T-helper 2 cell treated with Interferon-gamma antibody and Interleukin-4, amounts not matched to agents 5 μg/mL and 100 μg/mL, for 36 hours (primary cell): ENCODE data around the gene TCF7L1.
"Not testable (repeated sequence)": the region's sequence is repeated elsewhere in the genome, so short reads cannot be mapped to it uniquely, and the experiment has no call there.

Experiments
- DNase-seq: peaks from one replicate; pipeline ENCODE4 v3.0.0; 2021; ENCODE audit warnings: low spot score
- H3K27ac Mint-ChIP-seq: one replicate; pipeline ENCODE4 v1.8.0; 2021; ENCODE audit warnings: mild to moderate bottlenecking, mixed read lengths
- H3K27me3 Mint-ChIP-seq: one replicate; pipeline ENCODE4 v1.8.0; 2021; ENCODE audit warnings: low read depth, mixed read lengths
- H3K36me3 Mint-ChIP-seq: one replicate; pipeline ENCODE4 v1.8.0; 2021; ENCODE audit warnings: low read depth, mixed read lengths
- H3K4me1 Mint-ChIP-seq: one replicate; pipeline ENCODE4 v1.8.0; 2021; ENCODE audit warnings: low read depth, mixed read lengths
- H3K4me3 Mint-ChIP-seq: one replicate; pipeline ENCODE4 v1.8.0; 2022; ENCODE audit warnings: mild to moderate bottlenecking, moderate library complexity, mixed read lengths
- H3K9me3 Mint-ChIP-seq: one replicate; pipeline ENCODE4 v1.8.0; 2021; ENCODE audit warnings: mixed read lengths

The TCF7L1 gene

DNA sequence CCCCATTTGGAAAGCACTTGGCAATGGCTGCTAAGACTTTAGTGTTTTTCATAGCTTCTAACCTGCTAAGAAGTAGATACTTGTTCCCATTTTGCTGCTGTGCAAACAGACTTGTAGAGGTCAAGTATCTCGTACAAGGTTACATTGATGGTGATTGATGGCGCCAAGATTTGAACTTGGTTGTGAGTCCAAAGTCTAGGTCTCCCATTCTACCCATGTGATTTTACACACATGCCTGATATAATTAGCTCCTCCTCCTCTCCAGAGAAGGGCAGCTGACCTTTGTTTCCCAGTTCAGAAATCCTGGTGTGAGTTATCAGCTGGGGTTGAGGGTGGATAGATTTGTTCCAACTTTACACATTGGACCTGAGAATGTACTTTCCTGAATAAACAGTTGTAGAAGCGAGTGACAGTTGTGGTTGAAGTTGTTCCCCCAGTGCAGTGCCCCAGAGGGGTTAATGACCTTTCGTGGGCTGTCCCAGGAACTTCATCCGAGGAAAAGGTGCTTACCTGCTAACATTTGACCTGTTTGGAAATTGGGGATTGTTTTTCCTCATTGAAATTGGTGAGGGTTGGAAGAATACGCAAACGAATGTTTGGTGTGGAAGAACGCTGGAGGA lies 10.4 kb downstream of the TCF7L1 start:
- Mint-ChIP-seq H3K27me3 (peaks cover 28% of the 10 kb centered on the region), H3K4me1 (no peaks in the 10 kb centered on the region), H3K4me3 (no peak overlapping the region), H3K9me3 (no peaks in the 10 kb centered on the region), H3K36me3 (no peaks in the 10 kb centered on the region), H3K27ac (no peak overlapping the region)
- no peak for DNase-seq

DNA sequence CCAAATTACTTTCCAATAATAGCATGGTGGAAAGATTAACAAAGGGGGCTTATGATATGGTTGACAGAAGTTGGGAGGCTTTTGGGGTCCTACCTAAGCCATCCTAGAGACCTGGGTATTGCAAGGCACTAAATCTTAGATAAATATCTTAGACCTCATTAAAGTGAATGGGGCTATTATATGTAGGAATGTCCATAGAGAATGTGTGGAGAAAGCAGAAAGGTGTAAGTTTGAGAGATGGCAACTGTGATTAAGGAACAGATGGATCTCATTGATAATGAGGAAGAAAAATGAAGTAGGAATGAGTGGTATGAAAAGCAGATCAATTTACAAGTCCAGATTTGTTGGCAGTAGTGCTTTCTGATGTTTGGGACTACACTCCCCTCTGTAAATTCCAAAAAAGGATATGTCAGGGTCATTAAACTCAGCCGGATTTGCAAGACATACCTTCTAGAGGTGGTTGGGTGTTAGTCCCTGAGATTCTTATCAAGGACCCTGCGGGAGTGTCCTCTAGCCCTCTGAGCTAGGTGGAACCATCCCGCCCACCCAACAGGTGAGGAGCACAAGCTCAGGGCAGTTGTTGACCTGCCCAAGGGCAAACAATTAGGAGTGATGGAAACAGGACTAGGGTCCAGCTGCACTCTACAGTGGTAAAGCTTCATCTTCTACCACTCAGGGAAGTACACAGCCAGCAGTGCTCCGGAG lies 12.1 kb downstream of the TCF7L1 start:
- Mint-ChIP-seq H3K9me3 (no peaks in the 10 kb centered on the region), H3K27me3 (peaks cover 15% of the 10 kb centered on the region), H3K4me3 (no peak overlapping the region), H3K27ac (no peak overlapping the region), H3K4me1 (no peaks in the 10 kb centered on the region), H3K36me3 (no peaks in the 10 kb centered on the region)
- DNase-seq = no peak

DNA sequence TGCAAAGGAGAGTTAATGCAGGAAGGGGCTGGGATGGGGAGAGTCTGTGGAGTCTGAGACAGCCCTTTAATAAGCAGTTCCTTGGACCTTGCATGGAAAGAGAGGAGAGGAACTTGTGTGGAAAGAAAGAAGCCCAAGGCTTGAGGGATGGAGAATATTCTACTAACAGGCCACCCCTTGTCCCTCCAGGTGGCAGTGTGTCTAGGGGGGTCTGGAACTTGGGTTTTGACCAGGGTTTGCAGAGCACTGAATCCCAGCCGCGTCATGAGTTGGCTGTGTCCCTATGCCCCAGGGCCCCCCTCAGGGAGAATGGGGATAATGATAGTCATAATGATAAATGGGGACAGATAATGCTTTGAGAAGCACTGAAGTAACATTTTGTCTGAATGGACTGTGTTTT lies 15.0 kb downstream of the TCF7L1 start:
- no peaks in the 10 kb centered on the region for H3K9me3 Mint-ChIP-seq
- no peak overlapping the region for H3K27ac Mint-ChIP-seq
- H3K4me1 Mint-ChIP-seq = no peaks in the 10 kb centered on the region
- H3K4me3 Mint-ChIP-seq = no peak overlapping the region
- no peak for DNase-seq
- H3K27me3 Mint-ChIP-seq = peaks cover 4% of the 10 kb centered on the region
- no peaks in the 10 kb centered on the region for H3K36me3 Mint-ChIP-seq

DNA sequence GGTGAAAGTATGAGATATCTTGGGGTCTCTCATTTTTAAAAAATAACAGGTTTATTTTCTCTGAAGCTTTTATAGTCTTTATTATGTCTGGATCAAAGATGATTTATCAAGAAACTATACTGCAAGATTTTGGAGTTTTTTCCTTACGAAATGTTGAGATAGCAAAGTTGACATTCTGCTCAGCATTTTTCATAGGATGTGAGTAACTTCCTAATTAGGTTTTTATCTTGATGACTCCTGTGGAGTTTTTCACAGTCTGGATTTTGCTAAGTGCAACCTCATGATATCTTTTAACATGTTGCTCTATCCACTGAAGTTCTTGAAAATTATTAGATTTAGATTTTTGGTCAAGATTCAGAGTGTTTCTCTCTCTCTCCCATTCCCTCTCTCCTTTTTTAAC lies 17.8 kb downstream of the TCF7L1 start:
- Mint-ChIP-seq H3K27me3 (peaks cover 8% of the 10 kb centered on the region), H3K4me1 (no peaks in the 10 kb centered on the region), H3K36me3 (no peaks in the 10 kb centered on the region), H3K9me3 (no peaks in the 10 kb centered on the region), H3K4me3 (no peak overlapping the region), H3K27ac (no peak overlapping the region)
- no peak for DNase-seq

DNA sequence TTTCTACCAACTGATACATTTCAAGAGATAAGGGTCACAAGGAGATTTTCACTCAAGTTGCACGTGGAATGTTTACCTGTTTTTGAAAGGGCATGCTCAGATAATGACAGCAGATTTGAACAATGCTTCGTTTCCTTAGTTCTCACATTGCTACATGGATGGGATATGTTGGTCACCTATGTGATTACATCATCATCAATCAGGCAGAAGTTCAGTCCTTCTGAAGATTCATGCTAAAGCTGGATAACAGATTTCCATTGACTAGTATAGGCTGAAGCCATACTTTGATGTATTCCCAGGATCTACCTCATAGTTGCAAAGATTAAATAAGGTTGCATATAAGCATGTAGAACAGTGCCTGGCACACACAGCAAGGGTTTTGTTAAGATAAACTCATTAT lies 19.7 kb downstream of the TCF7L1 start:
- no peak overlapping the region for H3K4me3 Mint-ChIP-seq
- H3K27ac Mint-ChIP-seq = no peak overlapping the region
- no peak for DNase-seq
- no peaks in the 10 kb centered on the region for H3K4me1 Mint-ChIP-seq
- H3K27me3 Mint-ChIP-seq = peaks cover 8% of the 10 kb centered on the region
- no peaks in the 10 kb centered on the region for H3K9me3 Mint-ChIP-seq
- H3K36me3 Mint-ChIP-seq = no peaks in the 10 kb centered on the region

DNA sequence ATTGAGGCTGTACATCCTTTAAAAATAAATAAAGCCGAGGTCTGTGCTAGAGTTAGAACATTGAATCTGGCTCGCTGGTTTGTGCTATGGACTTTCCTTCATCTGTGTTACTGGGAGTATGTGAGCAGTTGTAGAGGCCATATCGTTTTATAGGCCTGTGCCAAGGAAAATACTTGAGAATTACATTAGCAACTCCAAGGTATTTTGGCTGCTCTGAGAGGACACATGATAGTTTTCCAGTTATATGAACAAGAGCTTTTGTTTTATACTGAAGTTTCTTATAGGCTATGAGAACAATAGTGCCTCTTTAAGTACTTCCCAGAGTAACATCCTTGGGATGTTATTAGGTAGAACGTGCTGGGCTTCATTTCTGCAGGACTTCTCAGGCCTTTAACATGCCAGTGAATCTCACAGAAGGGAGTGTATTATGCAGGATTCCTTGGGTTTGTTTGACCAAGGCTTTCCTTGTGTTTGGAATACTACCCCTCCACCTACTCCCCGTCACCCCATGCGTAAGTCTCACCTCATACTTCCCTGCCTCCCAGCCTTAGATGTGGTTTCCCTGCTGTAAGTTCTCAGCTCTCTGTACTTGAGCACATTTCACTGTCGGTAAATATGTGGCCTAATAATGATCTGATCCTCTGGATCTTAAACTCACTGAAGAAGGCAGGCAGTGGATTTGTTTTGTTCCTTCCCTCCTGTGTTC lies 21.0 kb downstream of the TCF7L1 start:
- Mint-ChIP-seq H3K4me1 (no peaks in the 10 kb centered on the region), H3K27ac (no peak overlapping the region), H3K36me3 (no peaks in the 10 kb centered on the region), H3K27me3 (peaks cover 8% of the 10 kb centered on the region), H3K4me3 (no peak overlapping the region), H3K9me3 (no peaks in the 10 kb centered on the region)
- no peak for DNase-seq

DNA sequence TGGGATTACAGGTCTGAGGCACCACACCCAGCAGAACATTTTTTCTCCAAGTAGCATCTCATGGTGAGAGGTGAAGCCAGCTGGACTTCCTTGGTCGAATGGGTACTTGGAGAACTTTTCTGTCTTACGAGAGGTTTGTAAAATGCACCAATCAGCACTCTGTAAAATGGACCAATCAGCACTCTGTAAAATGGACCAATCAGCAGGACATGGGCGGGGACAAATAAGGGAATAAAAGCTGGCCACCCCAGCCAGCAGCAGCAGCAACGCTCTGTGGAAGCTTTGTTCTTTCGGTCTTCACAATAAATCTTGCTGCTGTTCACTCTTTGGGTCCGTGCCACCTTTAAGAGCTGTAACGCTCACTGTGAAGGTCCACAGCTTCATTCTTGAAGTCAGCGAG lies 21.9 kb downstream of the TCF7L1 start:
- DNase-seq, H3K36me3 Mint-ChIP-seq, H3K9me3 Mint-ChIP-seq, H3K27me3 Mint-ChIP-seq, H3K4me3 Mint-ChIP-seq, H3K27ac Mint-ChIP-seq, H3K4me1 Mint-ChIP-seq: not testable (repeated sequence)

DNA sequence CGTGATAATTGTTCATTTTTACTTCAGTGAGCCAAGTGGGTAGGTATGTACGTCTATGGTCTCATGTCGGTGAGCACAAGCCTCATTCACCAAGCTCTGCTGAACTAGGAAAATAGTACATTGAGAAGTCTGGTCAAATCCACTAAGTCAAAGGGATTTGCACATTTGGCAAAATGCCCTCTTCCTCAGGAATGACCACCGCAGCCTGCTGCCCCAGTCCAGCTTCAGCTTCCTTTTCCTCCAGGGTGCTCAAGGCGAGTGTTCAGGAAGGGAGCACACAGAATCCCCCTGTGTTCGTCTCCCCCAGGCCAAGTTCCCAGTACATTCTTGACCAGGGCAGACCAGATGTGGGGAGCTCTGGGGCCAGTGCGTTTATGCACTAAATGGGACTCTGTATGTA lies 23.0 kb downstream of the TCF7L1 start:
- Mint-ChIP-seq H3K27me3 (peaks cover 8% of the 10 kb centered on the region), H3K36me3 (no peaks in the 10 kb centered on the region), H3K9me3 (no peaks in the 10 kb centered on the region), H3K4me3 (no peak overlapping the region), H3K27ac (no peak overlapping the region), H3K4me1 (no peaks in the 10 kb centered on the region)
- DNase-seq = no peak

DNA sequence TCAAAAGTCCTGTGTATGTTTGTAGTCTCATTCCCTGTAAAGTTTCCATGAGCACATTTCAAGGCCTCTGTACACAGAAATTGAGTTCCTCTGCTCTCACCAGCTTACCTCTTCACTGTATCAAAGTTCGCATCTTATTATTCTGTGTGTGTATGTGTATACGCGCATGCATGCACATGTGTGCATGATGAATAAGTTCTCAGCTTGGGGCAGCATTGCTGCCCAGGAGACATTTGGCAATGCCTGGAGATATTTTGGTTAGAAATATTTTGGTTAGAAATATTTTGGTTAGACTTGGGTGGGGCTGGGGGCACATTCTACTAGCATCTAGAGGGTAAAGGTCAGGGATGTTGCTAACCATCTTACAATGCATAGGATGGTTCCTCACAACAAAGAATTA lies 23.4 kb downstream of the TCF7L1 start:
- DNase-seq = no peak
- no peaks in the 10 kb centered on the region for H3K9me3 Mint-ChIP-seq
- no peaks in the 10 kb centered on the region for H3K4me1 Mint-ChIP-seq
- no peak overlapping the region for H3K27ac Mint-ChIP-seq
- no peaks in the 10 kb centered on the region for H3K36me3 Mint-ChIP-seq
- no peak overlapping the region for H3K4me3 Mint-ChIP-seq
- H3K27me3 Mint-ChIP-seq = peaks cover 6% of the 10 kb centered on the region

DNA sequence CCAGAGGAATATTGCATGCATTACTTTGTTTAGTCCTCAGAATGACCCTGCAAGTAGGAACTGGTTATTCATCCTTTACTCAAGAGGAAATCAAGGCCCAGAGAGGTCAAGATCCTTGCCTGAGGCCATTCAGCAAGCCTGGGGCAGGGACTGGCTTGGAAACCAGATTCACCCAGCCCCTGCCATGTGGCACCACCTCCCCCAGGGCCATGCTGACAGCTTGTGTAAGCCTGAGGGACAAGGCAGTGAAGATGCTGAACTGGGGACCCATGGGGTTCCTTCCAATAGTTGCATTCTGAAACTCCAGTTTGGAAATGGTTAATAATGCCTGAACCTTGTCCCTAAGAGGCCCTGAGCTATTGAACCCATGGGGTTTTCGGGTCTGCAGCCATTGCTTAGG lies 24.2 kb downstream of the TCF7L1 start:
- Mint-ChIP-seq H3K9me3 (no peaks in the 10 kb centered on the region), H3K4me3 (no peak overlapping the region), H3K27me3 (peaks cover 6% of the 10 kb centered on the region), H3K36me3 (no peaks in the 10 kb centered on the region), H3K4me1 (no peaks in the 10 kb centered on the region), H3K27ac (no peak overlapping the region)
- DNase-seq = no peak

DNA sequence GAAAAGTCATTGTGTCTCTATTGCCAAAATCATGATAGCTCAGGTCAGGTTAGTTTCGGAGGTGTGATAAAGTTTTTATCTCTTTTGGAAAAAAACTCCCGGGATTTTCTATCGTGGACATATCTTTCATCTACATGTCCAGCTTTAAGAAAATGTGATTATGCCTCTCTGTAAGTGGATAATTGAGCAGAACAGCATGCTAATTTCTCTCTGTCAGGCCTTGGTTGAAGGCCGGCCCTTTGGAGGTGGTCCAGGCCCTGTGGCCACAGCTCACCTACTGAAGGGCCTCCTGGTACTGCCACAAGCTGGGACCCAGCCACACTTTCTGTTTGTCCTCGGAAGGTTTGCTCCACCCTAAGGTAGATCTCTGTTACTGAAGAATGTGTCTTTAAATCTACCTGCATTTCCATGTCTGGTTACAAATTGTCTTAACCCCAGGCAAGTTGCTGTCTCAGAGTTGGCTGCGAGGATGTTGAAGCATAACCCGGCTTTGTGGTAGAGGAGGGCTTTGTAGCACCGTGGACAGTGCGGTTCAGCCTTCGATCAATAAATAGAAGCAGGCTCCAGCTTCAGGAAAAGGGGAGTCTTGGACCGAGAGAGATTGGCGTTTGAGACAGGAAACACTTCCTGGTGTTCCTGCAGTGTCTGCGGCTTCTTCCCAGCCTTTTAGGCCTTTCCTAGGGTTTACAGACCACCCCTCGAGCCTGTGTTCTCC lies 25.5 kb downstream of the TCF7L1 start:
- H3K9me3 Mint-ChIP-seq = no peaks in the 10 kb centered on the region
- no peak for DNase-seq
- H3K4me3 Mint-ChIP-seq = no peak overlapping the region
- no peaks in the 10 kb centered on the region for H3K36me3 Mint-ChIP-seq
- H3K4me1 Mint-ChIP-seq = no peaks in the 10 kb centered on the region
- H3K27me3 Mint-ChIP-seq = peaks cover 3% of the 10 kb centered on the region
- H3K27ac Mint-ChIP-seq = no peak overlapping the region

DNA sequence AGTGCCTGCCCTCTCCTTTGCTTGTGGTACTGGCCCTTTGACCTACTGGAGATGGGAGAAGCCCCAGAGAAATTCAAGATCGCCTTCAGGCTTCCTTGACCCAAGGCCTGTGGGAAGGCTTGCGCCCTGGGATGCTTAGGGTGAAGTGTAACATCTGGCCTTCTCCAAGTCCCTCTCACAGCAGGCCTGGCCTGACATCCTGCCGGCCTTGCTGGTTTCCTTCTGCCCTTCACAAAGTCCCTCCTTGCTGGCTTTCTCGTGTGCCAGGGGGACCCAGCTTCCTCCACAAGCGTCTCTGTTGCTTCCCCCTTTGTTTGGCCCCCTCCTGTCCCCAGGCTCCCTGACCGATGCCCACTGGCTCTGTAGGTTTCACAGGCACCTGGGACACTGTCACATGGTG lies 26.4 kb downstream of the TCF7L1 start:
- H3K9me3 Mint-ChIP-seq = no peaks in the 10 kb centered on the region
- H3K4me1 Mint-ChIP-seq = no peaks in the 10 kb centered on the region
- no peak overlapping the region for H3K27ac Mint-ChIP-seq
- no peaks in the 10 kb centered on the region for H3K36me3 Mint-ChIP-seq
- no peak for DNase-seq
- H3K27me3 Mint-ChIP-seq = no peaks in the 10 kb centered on the region
- no peak overlapping the region for H3K4me3 Mint-ChIP-seq

DNA sequence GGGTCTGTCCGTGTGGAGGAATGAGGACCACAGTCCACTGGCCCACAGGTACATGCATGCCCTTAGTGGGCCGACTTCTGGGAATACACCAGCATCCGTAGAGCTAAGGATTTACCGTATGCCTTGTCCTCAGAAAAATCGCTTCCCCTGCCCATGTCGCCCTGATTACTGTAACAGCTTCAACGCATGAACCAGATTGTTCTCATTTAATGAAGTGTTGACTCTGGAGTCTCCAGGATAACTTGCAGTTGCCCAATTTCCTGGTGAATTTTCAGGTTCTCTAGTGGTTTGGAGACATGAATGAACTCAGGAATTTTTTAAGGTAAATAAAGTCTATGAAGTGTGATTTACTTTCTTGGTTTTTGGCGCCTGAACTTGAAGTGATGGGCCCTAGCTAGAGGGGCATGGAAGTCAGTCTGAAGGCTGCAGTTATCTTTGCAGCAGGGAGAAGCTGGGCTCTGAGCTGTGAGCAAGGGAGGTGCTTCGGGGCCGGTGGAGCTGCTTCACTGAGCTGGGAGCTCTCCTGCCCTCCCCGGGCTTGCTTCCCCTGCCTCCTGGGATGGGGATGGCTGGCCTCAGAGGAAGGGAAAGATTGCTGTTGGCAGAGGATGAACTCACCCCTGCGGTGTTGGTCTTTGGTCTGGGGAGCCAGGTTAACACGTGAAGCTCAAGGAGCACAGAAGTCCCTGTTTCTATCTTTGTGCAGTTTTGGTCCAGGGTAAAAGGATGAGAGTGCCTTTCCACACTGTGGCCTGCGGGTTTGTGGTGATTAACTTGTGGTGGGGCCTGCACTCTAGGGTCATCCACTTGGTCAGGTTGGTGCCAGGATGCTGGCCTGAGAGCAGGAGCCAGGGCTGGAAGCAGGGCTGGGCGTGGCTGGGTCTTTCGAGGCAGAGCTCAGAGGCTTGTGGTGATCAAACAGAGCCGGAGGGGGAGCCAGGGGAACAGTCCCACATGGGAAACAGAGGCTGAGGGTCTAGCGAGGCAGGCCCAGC lies 28.1 kb downstream of the TCF7L1 start:
- Mint-ChIP-seq H3K27me3 (no peaks in the 10 kb centered on the region), H3K9me3 (no peaks in the 10 kb centered on the region), H3K4me1 (no peaks in the 10 kb centered on the region), H3K4me3 (no peak overlapping the region), H3K27ac (no peak overlapping the region), H3K36me3 (no peaks in the 10 kb centered on the region)
- no peak for DNase-seq
